Astrocyte of the hippocampus (primary cell): Measurements from ENCODE around the gene SOX6.
A peak's percentile ranks its signal among the peaks of the same experiment; 100 is the strongest.
"Not testable (repeated sequence)": the region's sequence is repeated elsewhere in the genome, so short reads cannot be mapped to it uniquely, and the experiment has no call there.

Source experiments
- DNase-seq: peaks from one replicate; pipeline ENCODE4 v3.0.0; 2011; ENCODE audit warnings: low read depth, low spot score

The SOX6 gene

DNA sequence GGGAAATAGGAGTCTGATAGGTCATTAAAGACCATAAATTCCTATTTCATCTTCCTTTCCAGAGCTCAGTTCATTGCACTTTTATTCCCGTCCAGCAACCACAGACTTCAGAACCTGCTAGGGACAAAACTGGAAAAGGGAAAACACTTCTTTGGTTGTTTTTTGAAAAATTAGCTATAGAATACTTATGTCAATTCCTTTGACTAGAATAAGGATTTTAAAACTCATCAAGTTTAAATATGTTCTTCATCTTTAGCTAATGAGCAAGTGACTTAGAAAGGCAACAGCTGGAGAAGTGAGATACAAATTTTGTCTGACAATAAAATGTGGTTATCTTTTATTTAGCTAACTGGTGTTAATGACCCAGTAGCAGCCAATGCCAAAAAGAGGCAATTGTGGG, 206.9 kb downstream of the SOX6 start:
- no peak for DNase-seq

DNA sequence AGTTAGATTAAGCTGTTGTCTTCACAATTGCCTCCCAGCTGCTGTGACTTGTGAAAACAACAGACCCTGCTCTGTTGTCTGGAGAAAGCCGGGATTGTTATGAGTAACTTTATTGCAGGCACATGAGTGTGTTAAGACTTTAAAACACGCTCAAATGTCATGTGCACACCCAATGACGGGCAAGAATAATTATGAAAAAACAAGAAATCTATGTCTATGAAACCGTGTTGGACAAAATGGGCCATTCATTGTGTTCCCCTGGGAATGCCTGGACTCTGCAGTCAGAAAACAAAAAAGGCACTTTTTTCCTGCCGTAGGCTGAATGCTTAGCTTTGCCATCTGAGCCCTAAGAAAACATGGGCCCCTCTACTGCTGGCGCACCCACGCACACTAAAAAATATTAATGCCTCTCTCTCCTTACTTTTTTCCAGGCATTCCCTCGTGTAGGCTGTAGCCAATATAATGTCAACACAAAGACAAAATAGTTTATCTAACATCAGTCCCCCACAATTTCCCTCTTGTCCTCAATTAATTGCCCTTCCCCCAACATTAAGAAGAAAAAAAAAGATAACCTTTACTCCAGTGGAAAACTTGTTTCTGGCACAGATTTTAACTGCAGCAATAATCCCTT, 207.9 kb downstream of the SOX6 start:
- DNase-seq, result peak; percentile 13

DNA sequence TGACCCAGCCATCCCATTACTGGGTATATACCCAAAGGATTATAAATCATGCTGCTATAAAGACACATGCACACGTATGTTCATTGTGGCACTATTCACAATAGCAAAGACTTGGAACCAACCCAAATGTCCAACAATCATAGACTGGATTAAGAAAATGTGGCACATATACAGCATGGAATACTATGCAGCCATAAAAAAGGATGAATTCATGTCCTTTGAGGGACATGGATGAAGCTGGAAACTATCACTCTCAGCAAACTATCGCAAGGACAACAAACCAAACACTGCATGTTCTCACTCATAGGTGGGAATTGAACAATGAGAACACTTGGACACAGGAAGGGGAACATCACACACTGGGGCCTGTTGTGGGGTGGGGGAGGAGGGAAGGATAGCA, 209.4 kb downstream of the SOX6 start:
- not testable (repeated sequence) for DNase-seq

DNA sequence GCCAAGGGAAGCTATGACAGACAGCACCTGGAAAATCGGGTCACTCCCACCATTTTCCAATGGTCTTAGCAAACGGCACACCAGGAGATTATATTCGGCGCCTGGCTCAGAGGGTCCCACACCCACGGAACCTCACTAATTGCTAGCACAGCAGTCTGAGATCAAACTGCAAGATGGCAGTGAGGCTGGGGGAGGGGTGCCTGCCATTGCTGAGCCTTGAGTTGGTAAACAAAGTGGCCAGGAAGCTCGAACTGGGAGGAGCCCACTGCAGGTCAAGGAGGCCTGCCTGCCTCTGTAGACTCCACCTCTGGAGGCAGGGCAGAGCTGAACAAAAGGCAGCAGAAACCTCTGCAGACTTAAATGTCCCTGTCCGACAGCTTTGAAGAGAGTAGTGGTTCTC, 214.7 kb downstream of the SOX6 start:
- not testable (repeated sequence) for DNase-seq

DNA sequence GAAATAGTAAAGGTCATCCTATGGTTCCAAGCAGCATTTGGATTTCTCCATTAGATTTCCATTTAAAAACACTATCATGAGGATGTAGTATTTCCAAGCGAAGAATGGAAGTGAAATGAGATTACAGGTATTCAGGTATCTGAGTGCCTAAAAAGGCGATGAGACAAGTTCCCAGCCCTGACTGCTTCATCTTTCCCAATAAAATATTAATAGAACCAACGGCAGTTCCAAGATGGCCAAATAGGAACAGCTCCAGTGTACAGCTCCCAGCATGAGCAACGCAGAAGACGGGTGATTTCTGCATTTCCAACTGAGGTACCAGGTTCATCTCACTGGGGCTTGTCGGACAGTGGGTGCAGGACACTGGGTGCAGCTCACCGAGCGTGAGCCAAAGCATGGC, 215.2 kb downstream of the SOX6 start:
- DNase-seq, result not testable (repeated sequence)

DNA sequence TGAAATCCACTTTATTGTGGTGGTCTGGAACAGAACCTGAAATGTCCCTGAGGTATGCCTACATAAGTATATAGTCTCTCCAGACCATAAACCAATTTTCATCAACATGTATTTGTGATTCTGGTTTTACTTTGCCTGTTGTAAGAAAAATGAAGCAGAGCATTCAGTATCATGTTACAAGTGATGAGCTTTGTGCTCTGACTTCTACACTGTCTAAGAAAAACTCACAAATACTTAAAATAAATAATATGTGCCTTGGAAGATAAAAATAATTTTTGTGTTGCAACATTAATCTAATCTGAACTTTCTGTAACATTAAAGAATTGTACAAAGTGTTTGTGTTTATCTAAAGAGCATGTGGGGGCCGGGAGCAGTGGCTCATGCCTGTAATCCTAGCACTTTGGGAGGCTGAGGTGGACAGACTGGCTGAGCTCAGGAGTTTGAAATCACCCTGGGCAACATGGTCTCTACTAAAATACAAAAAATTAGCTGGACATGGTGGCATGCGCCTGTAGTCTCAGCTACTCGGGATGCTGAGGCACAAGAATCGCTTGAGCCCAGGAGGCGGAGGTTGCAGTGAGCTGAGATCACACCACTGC, 219.5 kb downstream of the SOX6 start:
- no peak for DNase-seq

DNA sequence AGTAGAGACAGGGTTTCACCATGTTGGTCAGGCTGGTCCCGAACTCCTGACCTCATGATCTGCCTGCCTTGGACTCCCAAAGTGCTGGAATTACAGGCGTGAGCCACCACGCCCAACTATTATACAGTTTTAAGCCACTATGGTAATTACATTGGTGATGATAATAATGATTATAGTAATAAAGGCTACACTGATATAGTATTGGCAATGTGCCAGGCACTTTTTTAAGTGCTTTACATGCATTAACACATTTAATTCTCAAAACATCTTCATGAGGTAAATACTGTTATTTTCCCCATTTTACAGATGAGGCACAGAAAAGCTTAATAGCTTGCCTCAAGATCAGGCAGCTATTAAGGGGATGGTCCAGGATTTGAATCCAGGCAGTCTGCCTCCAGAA, 222.5 kb downstream of the SOX6 start:
- DNase-seq, result no peak

DNA sequence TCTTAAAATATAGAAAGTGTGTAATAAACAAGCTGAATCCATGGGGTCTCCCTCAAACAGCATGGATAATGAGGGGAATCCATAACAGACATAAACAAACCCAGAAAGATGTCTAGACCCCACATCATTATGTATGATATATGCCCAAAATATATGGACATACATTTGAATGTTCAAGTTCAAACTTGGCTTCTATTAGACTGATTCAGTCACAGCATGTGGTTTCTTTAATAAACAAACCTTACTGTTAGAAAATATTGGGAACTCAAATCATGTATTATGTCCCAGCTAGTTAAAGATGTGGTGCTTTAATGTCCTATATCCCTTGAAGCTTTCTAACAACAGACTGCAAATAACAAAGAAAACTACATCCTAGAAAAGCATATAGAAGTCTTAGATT, 228.6 kb downstream of the SOX6 start:
- DNase-seq, result no peak

DNA sequence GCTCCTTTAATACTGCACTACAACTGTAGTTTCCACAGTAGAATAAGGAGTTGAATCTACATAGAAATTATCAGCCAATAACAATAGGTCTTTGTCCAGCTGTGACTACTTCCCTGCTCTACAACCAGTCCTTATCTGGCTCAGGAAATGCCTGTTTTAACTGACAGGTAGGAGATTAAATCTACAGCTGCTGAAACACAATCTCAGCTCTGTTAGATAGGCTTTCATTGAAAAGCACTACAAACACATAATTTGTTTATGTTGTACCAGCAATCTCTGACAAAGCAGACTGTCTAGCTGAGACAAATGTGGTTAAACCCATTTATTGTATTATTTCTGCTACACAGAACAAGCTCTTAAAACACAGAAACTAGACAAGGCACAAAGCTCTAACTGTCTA, 230.0 kb downstream of the SOX6 start:
- DNase-seq, result peak; percentile 24

DNA sequence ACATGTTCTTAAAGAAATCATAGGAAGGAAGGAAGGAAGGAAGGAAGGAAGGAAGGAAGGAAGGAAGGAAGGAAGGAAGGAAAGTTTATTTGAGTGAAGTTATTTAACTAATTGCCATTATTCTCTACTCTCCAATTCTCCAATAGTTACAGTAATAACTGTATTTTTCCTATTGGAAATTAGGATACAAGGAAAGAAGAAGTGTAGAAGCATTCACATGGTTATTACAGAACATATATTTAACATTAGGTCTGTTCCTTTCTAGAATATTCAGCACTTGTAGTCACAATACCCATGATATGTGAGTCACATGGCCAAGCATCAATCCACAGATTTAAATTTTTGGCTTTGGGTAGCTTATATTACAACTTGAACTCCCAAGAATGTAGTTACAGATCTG, 230.6 kb downstream of the SOX6 start:
- no peak for DNase-seq

DNA sequence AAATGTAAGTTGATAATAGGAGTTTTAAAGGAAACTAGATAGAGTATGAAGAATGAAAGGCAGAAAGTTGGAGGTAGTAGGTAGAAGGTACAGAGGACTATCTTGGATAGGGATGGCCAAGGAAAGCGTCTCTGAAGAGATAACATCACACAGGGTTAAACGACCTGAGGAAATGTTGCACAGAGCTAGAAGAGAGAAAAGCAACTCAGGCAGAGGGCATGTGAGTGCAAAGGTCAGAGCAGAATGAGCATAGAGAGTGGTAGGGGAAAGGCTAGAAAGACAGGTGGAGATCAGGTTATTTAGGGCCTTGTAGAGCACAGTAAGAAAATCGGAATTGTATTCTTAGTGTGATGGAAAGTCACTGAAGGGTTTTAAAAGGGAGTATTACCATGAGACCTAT, 232.0 kb downstream of the SOX6 start:
- no peak for DNase-seq

DNA sequence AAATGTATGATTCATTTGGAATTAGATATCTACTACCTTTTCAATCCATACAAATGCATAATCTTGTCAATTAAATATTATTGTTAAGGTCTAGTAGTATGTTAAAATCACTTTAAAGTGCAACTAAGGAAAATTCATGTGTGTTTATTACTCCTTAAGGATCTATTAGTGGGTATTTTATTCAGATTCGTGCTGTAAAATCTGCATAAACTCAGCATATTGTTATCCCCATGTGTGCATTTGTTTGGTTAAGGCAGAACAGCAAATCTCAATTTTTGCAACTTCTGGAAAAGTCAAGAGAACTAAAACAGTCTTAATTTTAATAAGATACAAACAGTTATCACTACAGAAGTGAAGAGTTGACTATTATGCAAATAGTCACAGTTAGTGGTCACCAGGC, 234.5 kb downstream of the SOX6 start:
- no peak for DNase-seq

DNA sequence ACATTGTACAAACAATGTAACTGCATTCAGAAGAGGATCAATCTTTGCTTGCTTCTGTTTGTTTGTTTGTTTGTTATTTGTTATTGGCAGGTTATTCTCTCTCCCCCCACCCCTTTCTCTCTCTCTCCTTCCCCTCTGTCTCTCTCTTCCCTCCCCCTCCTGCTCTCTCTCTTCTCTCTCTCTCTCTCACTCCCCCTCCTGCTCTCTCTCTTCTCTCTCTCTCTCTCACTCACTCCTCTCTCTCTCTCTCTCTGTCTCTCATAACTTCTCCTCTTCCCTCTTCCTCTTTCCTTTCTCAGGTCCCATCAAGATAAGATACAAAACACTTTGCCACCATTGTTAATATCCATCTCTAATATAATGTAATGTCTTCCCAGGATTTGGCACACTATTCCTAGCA, 236.3 kb downstream of the SOX6 start:
- DNase-seq, result no peak

DNA sequence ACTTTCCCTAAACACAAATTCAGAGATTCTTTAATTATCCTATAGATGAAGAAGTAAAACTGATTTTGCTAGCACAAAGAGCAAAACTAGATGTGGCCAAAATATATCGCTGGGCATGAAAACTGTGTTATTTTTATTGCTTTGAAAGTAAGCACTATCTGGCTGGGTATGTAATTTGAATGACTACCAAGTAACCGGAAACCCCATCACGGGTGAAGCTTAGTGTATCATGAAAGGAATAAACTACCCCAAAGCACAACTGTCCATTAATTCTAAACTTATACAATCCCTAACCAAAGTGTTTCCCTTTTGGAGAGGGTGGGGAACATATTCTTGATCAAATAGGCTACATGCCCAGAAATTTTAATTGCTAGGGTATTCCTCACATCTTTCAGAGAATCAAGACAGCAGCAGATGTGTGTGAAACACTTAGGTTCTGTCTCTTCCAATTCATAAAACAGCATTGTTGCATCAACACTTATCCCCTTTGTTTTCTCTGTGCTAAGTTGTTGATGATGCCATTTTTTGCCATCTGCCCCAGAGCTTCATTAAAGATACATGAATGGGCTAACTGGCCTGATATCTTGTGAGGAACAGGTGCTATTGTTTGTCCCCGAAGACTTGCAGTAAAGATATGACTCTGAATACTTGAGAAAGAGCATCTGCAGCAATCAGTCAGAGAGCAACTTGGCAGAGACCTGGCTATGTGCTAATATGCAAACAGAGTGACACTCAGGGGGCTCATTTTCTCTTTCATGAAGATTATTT, 238.2 kb downstream of the SOX6 start:
- no peak for DNase-seq

DNA sequence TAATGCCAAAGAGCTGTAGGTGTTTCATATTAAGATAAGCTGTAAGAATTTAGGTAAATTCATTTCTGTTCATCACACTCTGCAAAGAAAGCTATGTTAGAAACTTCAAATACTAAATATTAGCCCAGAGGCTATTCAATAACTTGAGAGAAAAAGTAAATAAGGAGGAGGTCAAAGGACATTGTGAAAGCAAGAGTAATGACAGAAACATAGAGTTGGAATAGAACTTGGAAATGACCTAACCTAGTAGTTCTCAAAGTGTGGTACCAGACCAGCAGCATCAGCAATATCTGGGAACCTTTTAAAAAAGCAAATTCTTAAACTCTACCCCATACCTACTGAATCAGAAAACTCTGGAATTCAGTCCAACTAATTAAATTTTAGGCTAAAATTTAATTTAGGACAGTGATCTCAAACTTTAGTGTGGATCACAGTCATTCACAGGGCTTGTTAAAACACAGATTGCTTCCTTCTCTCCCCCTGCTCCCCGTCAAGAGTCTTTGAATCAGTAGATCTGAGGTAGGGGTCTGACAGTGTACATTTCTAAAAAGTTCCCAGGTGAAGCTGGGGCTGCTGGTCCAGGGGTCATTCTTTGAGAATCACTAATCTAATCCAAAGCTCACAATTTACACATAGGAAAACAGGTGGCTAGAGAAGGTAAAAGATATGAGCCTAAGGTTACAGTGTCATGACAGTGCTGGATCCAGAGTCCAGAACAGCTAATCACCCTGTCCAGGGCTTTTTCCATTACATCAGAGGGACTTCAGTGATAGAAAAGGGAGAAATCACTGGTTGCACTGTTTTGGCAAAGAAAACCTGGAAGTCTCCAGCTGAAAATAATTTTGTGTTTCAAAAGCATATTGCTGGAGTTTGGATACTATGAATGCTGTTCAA, 241.1 kb downstream of the SOX6 start:
- no peak for DNase-seq

DNA sequence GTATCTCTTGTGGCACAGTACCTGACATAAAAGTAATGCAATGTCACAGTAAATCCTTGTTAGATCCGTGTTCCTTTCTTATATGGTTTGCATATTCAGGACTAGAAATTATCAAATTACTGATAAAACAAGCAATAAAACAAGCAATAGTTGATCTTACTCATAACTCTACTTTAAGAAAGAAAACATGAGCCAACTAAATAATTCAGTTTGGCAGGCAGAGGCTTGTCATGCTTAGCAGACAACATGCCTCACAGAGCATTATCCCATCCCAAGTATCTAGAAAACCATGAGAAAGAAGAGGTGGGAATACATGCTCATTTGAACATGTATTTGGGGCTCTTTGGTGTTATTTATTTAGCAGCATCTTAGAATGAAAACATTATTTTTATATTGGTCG, 241.9 kb downstream of the SOX6 start:
- DNase-seq, result no peak

DNA sequence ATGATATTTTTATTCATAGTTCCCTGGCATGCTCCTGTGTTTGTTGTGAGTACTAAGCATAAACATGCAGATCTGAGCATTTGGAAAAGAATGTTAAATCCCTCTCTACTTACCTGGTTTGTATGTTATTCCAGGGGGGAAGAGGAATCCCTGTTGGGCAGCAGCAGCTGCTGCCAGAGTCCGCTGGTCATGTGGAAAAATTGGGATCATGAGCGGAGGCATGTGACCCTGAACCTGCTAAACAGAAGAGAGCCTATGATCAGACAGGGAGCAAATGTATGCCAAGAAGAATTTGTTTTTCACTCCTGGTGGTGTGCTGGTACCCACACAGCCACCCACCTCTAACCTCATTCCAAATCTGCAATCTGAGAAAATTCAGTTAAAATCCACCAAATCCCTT, 244.7 kb downstream of the SOX6 start:
- no peak for DNase-seq

DNA sequence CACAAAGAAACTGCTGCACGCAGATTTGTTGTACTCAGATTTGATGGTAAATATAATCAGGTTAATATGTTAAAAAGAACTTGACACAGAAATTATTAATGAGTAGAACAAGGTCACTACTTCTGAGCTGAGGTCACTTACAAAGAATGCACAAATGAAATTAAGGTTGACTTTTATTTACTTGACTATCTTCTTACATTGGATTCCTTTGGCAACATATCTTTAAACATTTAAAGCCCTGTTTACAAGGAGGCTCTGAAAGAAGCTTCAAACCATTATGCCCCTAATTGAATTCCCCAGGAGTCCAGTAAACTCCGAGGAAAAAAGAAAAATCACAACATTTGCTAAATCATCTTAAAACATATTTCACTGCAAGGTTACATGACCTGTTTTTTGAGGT, 245.5 kb downstream of the SOX6 start:
- no peak for DNase-seq

DNA sequence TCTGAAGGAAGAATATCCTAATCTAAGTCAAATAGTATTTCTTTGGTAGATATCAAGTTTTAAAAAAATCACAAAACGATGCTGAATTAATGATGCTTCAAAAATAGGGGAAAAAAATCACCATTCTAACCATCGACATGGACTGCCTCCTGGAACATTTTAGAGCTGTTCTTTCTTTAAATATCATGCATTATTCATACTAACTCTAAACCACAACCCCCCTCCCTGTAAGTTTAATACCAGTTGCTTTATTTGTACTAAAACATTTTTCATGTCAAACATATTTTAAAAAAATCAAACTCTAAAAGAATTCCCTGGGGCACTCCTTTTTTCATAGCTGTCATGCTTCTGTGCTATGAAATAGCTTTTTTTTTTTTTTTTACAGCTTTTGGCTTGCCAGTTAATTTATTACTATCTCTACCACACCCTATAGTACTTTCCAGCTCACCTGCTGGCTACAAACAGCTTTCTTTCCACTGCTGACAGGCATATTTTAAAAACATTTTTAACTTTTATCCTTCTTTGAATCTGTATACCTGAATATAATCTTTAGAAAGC, 256.9 kb downstream of the SOX6 start:
- no peak for DNase-seq

DNA sequence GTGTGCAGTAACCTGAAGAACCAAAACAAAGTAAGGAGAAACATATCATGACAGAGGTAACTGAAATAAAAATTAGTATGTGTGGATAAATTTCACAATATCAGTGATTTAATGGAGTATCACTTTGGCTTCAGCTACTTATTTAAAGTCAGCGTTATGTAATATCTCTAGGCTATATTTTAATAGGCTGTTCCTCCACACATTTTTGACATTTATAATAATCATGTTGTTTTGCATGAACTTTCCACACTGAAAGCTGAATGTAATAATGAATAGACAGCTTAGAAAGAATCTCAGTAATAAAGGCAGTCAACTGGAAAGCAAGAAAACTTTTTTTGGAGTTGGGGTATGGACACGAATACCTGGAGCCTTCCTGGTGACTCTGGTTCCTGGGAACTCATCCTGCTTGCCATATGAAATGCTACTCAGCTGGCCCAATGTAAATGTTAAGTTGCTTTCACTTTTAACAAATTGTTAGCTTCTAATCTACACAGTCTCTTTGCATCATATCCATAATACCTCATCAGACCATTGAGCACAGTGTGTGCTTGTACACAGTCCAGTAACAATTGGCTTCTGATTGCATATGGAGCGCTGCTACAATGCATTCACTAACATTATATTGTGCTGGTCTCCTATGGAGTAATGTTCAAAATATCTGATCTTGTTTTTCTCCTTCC, 257.7 kb downstream of the SOX6 start:
- no peak for DNase-seq

DNA sequence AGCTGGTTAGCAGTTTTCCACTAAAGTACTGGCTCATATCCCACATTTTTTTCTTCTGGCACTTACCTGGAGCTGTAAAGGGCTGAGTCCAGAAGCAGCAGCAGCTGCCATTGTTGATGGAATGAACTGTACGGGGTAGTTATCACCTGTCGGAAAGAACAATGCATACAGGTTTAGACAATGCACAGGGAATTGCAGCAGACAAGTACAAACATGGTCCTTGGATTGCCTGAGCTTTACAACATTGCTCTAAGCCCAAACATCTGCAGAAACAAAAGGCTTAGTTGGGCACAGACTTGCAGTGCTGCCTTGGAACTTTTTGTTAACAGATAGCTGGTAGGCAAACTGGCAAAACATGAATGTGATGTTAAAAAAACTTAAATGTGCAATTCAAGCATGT, 258.8 kb downstream of the SOX6 start:
- DNase-seq, result no peak
